Thoracic aorta (tissue), 2 donors: Measurements from ENCODE around the gene GRM8. TPM values are rescaled to one million over a fixed set of nuclear protein-coding genes. Genes with fewer than 3 reads are reported as not detected.

Experiments used
- ATAC-seq: fragments of 150-250 bp; one replicate; pipeline ENCODE4 v1.8.0; 2017; ENCODE audit warnings: low read depth; ENCODE audit not compliant: insufficient number of reproducible peaks, low FRiP score
- DNase-seq: peaks from one replicate; pipeline ENCODE4 v3.0.0-alpha.2; 2020; ENCODE audit warnings: low spot score
- H3K27ac ChIP-seq, 2 donors: fragments of 200-600 bp; sonication (generic); 1 replicate in 1 of 2; 2 replicates in 1 of 2; pipeline ENCODE4 v1.5.1; 2016; ENCODE audit warnings: mild to moderate bottlenecking in 2 of 2, moderate library complexity in 2 of 2
- H3K27me3 ChIP-seq: fragments of 200-600 bp; sonication (generic); replicated peaks from 2 replicates; pipeline ENCODE4 v1.6.0; 2016; ENCODE audit warnings: mild to moderate bottlenecking; ENCODE audit not compliant: insufficient read depth
- H3K36me3 ChIP-seq: fragments of 200-600 bp; sonication (generic); one replicate; pipeline ENCODE4 v1.5.1; 2016
- H3K4me1 ChIP-seq, 2 donors: fragments of 200-600 bp; sonication (generic); 1 replicate in 1 of 2; 2 replicates in 1 of 2; pipeline versions ENCODE4 v1.5.1 to v1.6.0; 2016; ENCODE audit warnings: low read depth in 2 of 2, mild to moderate bottlenecking in 1 of 2; ENCODE audit not compliant: control insufficient read depth in 1 of 2
- H3K4me3 ChIP-seq: fragments of 200-600 bp; sonication (generic); 2 replicates; pipeline ENCODE4 v1.5.1; 2016; ENCODE audit warnings: mild to moderate bottlenecking
- H3K9me3 ChIP-seq: fragments of 200-600 bp; sonication (generic); 2 replicates; pipeline ENCODE4 v1.5.1; 2016
- CTCF ChIP-seq: fragments of 200-600 bp; sonication (generic); IDR thresholded peaks from one replicate; pipeline ENCODE4 v1.5.1; 2019; ENCODE audit warnings: antibody characterized with exemption
- total RNA-seq, 2 donors: library from RNA; depleted of rRNA; stranded (reverse); fragments of >200 nt; gene quantifications; one replicate each; pipeline versions ENCODE4 v1.1.0 to v1.2.3, GENCODE V29; 2016

Gene GRM8
- total RNA-seq, 2 donors from 2014 or later = not detected

DNA sequence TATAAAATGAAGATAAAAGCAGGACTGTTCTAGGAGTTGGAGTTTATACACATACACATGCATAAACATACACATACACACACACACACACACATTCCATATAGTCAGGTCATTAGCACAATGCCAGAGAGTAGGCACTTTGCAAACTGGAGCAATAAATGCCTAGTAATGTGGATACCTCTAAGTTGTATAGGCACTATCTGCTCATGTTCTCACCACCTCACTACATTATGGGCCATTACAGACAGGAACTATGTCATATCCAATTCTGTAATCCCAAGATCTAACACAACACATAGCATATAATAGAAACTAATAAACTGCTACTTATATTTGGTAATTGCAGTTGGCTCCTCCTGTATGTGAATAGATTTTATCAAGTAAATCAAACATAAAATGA lies 115.6 kb downstream of the GRM8 start:
- Histone ChIP-seq H3K36me3 (no peaks in the 10 kb centered on the region), H3K27me3 (no peaks in the 10 kb centered on the region), H3K4me1 (no peaks in the 10 kb centered on the region), H3K27ac (no peak overlapping the region), H3K9me3 (no peaks in the 10 kb centered on the region), H3K4me3 (no peak overlapping the region)
- no peak for TF ChIP-seq CTCF
- ATAC-seq (no peak), DNase-seq (no peak)

GRCh38 chr7:127135871-127136485 lies 116.8 kb downstream of the GRM8 start:
- TF ChIP-seq CTCF = no peak
- no peak overlapping the region for H3K4me3 ChIP-seq

DNA sequence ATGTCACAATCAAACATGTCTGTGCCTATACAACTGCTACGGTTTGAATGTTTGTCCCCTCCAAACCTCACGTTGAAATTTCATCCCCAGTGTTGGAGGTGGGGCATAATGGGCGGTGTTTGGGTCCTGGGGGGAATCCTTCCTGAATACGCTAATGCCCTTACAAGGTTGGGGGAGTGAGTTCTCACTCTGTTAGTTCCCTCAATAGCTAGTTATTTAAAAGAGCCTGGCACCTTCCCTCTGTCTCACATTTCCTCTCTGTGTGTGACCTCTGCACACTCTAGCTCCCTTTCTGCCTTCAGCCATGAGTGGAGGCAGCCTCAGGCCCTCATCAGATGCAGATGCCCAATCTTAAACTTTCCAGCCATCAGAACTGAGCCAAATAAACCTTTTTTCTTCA lies 129.5 kb downstream of the GRM8 start:
- Histone ChIP-seq H3K36me3 (no peaks in the 10 kb centered on the region), H3K27ac (no peak overlapping the region), H3K4me1 (no peaks in the 10 kb centered on the region), H3K27me3 (no peaks in the 10 kb centered on the region), H3K9me3 (no peaks in the 10 kb centered on the region), H3K4me3 (no peak overlapping the region)
- no peak for ATAC-seq
- no peak for DNase-seq
- no peak for TF ChIP-seq CTCF

More at GRCh38 chr7:127135871-127136485, 116.8 kb downstream of the GRM8 start:
- Histone ChIP-seq H3K9me3 (no peaks in the 10 kb centered on the region), H3K27me3 (no peaks in the 10 kb centered on the region), H3K36me3 (no peaks in the 10 kb centered on the region), H3K4me1 (no peaks in the 10 kb centered on the region), H3K27ac (no peak overlapping the region)
- no peak for DNase-seq
- no peak for ATAC-seq

- Histone ChIP-seq H3K4me3 (no peak overlapping the region), H3K27ac (no peak overlapping the region), H3K4me1 (no peaks in the 10 kb centered on the region), H3K9me3 (no peaks in the 10 kb centered on the region), H3K36me3 (no peaks in the 10 kb centered on the region), H3K27me3 (no peaks in the 10 kb centered on the region)
- ATAC-seq (no peak), DNase-seq (no peak)
- no peak for TF ChIP-seq CTCF
These were observed 133.2 kb downstream of the GRM8 start for GRCh38 chr7:127119517-127119916.

DNA sequence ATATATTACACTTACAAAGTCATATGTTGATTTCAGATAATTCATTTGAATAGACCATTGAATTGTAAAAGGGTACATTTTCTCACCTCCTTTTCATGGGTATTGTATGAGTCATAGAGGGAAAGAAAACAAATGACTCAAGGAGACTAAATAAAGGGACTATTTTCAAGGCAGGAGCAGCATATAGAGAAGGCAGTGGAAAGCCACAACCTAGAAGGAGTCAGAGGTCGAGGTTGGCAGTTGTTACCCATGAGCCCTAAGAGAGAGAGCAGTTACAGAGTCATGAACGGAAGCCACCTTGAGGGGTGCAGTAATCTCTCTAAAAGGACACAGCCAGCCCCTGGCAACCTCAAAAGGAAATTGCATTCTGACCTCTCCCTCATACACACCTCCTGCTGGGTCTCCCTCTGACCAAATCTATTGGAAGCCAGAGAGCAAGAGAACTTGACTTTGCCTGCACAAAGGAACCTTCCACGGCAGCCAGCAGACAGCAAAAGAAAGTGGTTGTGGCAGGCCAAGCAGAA lies 137.9 kb downstream of the GRM8 start:
- Histone ChIP-seq H3K27ac (no peak overlapping the region), H3K36me3 (no peaks in the 10 kb centered on the region), H3K9me3 (no peaks in the 10 kb centered on the region), H3K27me3 (no peaks in the 10 kb centered on the region), H3K4me1 (no peaks in the 10 kb centered on the region), H3K4me3 (no peak overlapping the region)
- DNase-seq = no peak
- TF ChIP-seq CTCF = no peak
- no peak for ATAC-seq
